OCI-LY1 (cell line): Measurements from ENCODE around the gene PARD3B.

Experiments
- H2AFZ ChIP-seq: fragments of 200-600 bp; sonication (generic), shearing (Covaris generic); 2 replicates; pipeline ENCODE4 v1.6.0; 2014; ENCODE audit warnings: antibody characterized with exemption, mild to moderate bottlenecking, low read length
- H3F3A ChIP-seq: fragments of 200-600 bp; sonication (generic), shearing (Covaris generic); 2 replicates; pipeline ENCODE4 v1.6.0; 2014; ENCODE audit warnings: mild to moderate bottlenecking, antibody characterized with exemption, low read length, moderate library complexity; ENCODE audit not compliant: insufficient read depth
- H3K27ac ChIP-seq: fragments of 200-600 bp; sonication (generic); 2 replicates; pipeline ENCODE4 v1.5.1; 2014; ENCODE audit warnings: low read length, mixed run types, mild to moderate bottlenecking, low read depth; ENCODE audit not compliant: poor library complexity, severe bottlenecking
- H3K27me3 ChIP-seq: fragments of 200-600 bp; sonication (generic); 2 replicates; pipeline ENCODE4 v1.6.0; 2014; ENCODE audit warnings: antibody characterized with exemption, mild to moderate bottlenecking, low read length, moderate library complexity; ENCODE audit not compliant: insufficient read depth
- H3K36me3 ChIP-seq: fragments of 200-600 bp; sonication (generic); 2 replicates; pipeline ENCODE4 v1.6.1; 2014; ENCODE audit warnings: mild to moderate bottlenecking, antibody characterized with exemption, low read length, moderate library complexity, mixed read lengths; ENCODE audit not compliant: insufficient read depth
- H3K4me1 ChIP-seq: fragments of 200-600 bp; sonication (generic); 2 replicates; pipeline ENCODE4 v1.5.1; 2014; ENCODE audit warnings: mild to moderate bottlenecking, low read length, moderate library complexity; ENCODE audit not compliant: insufficient read depth, severe bottlenecking
- H3K4me2 ChIP-seq: fragments of 200-600 bp; sonication (generic), shearing (Covaris generic); 2 replicates; pipeline ENCODE4 v1.6.1; 2014; ENCODE audit warnings: low read length
- H3K4me3 ChIP-seq: fragments of 200-600 bp; sonication (generic); 2 replicates; pipeline ENCODE4 v1.5.1; 2014; ENCODE audit warnings: low read length, low read depth, mild to moderate bottlenecking, mixed read lengths; ENCODE audit not compliant: poor library complexity, severe bottlenecking
- H3K79me2 ChIP-seq: fragments of 200-600 bp; shearing (Covaris generic); 2 replicates; pipeline ENCODE4 v1.6.1; 2016; ENCODE audit warnings: mixed run types, low read length, mixed read lengths; ENCODE audit not compliant: insufficient read depth
- H3K9ac ChIP-seq: fragments of 200-600 bp; sonication (generic), shearing (Covaris generic); 2 replicates; pipeline ENCODE4 v1.6.1; 2014; ENCODE audit warnings: mild to moderate bottlenecking, low read length, mixed read lengths
- H3K9me2 ChIP-seq: fragments of 200-600 bp; sonication (generic), shearing (Covaris generic); 2 replicates; pipeline ENCODE4 v1.6.1; 2014; ENCODE audit warnings: low read depth, mild to moderate bottlenecking, low read length, mixed read lengths
- H3K9me3 ChIP-seq: fragments of 200-600 bp; shearing (Covaris generic); 2 replicates; pipeline ENCODE4 v1.6.1; 2014; ENCODE audit warnings: low read length, mixed read lengths
- H4K20me1 ChIP-seq: fragments of 200-600 bp; sonication (generic), shearing (Covaris generic); 2 replicates; pipeline ENCODE4 v1.6.0; 2016; ENCODE audit warnings: mild to moderate bottlenecking, low read length; ENCODE audit not compliant: insufficient read depth
- CTCF ChIP-seq: fragments of 200-600 bp; sonication (generic), shearing (Covaris generic); IDR thresholded peaks from 2 replicates; pipeline ENCODE4 v1.5.1; 2017; ENCODE audit warnings: mild to moderate bottlenecking, antibody characterized with exemption, low read length, moderate library complexity, mixed read lengths
- EZH2 ChIP-seq: fragments of 200-600 bp; sonication (generic), shearing (Covaris generic); IDR thresholded peaks from 2 replicates; pipeline ENCODE4 v1.8.0; 2017; ENCODE audit warnings: borderline replicate concordance, mixed run types, mild to moderate bottlenecking, antibody characterized with exemption, low read length, moderate library complexity, mixed read lengths

The PARD3B gene

GRCh38 chr2:204705243-204705932 is 160.1 kb downstream of the PARD3B start:
- no peak overlapping the region for H3K4me2 ChIP-seq
- no peaks in the 10 kb centered on the region for H4K20me1 ChIP-seq
- no peak overlapping the region for H3K9ac ChIP-seq
- no peaks in the 10 kb centered on the region for H3K27me3 ChIP-seq
- no peaks in the 10 kb centered on the region for H3F3A ChIP-seq
- H3K4me3 ChIP-seq, result no peak overlapping the region
- no peaks in the 10 kb centered on the region for H3K79me2 ChIP-seq
- H3K9me2 ChIP-seq, result no peaks in the 10 kb centered on the region
- no peaks in the 10 kb centered on the region for H3K9me3 ChIP-seq
- H3K36me3 ChIP-seq, result no peaks in the 10 kb centered on the region
- no peaks in the 10 kb centered on the region for H3K4me1 ChIP-seq
- TF ChIP-seq CTCF (no peak), EZH2 (no peak)
- H3K27ac ChIP-seq, result no peak overlapping the region
- no peak overlapping the region for H2AFZ ChIP-seq

- Histone ChIP-seq H3K4me2 (no peak overlapping the region), H3K27me3 (no peaks in the 10 kb centered on the region), H3K79me2 (no peaks in the 10 kb centered on the region), H3K36me3 (no peaks in the 10 kb centered on the region), H3K4me1 (no peaks in the 10 kb centered on the region), H3K27ac (no peak overlapping the region), H3K9me3 (no peaks in the 10 kb centered on the region), H3K4me3 (no peak overlapping the region), H4K20me1 (no peaks in the 10 kb centered on the region), H3K9ac (no peak overlapping the region), H3F3A (no peaks in the 10 kb centered on the region), H3K9me2 (no peaks in the 10 kb centered on the region), H2AFZ (no peak overlapping the region)
- TF ChIP-seq EZH2 (no peak), CTCF (no peak)
Measured at GRCh38 chr2:204706939-204707338, 161.7 kb downstream of the PARD3B start.

- Histone ChIP-seq H3K9me3 (no peaks in the 10 kb centered on the region), H4K20me1 (no peaks in the 10 kb centered on the region), H3K4me1 (no peaks in the 10 kb centered on the region)
Measured at GRCh38 chr2:204713211-204713610, 167.9 kb downstream of the PARD3B start.

More at GRCh38 chr2:204713211-204713610, 167.9 kb downstream of the PARD3B start:
- H3K79me2 ChIP-seq, result no peaks in the 10 kb centered on the region
- H3K9me2 ChIP-seq, result no peaks in the 10 kb centered on the region
- no peak overlapping the region for H3K27ac ChIP-seq
- no peak overlapping the region for H2AFZ ChIP-seq
- no peak for TF ChIP-seq EZH2
- TF ChIP-seq CTCF, result no peak
- H3K27me3 ChIP-seq, result no peaks in the 10 kb centered on the region
- H3K9ac ChIP-seq, result no peak overlapping the region
- H3F3A ChIP-seq, result no peaks in the 10 kb centered on the region
- no peaks in the 10 kb centered on the region for H3K36me3 ChIP-seq
- H3K4me2 ChIP-seq, result no peak overlapping the region
- H3K4me3 ChIP-seq, result no peak overlapping the region
